Measurements from ENCODE around the gene PCDHB9.

- TF ChIP-seq, protein P1, sequence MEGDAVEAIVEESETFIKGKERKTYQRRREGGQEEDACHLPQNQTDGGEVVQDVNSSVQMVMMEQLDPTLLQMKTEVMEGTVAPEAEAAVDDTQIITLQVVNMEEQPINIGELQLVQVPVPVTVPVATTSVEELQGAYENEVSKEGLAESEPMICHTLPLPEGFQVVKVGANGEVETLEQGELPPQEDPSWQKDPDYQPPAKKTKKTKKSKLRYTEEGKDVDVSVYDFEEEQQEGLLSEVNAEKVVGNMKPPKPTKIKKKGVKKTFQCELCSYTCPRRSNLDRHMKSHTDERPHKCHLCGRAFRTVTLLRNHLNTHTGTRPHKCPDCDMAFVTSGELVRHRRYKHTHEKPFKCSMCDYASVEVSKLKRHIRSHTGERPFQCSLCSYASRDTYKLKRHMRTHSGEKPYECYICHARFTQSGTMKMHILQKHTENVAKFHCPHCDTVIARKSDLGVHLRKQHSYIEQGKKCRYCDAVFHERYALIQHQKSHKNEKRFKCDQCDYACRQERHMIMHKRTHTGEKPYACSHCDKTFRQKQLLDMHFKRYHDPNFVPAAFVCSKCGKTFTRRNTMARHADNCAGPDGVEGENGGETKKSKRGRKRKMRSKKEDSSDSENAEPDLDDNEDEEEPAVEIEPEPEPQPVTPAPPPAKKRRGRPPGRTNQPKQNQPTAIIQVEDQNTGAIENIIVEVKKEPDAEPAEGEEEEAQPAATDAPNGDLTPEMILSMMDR (IDR thresholded peaks at IDR 0.05): no peak
- TF ChIP-seq POLR2A (IDR thresholded peaks at IDR 0.05): no peak
These were observed 11.0 kb upstream of the PCDHB9 start for GRCh38 chr5:141175933-141176332.

Measured in Peyer's patch (tissue), 4 donors.